HG03135 (cell line): ENCODE measurements around the gene VSIG2.

Experiments used
- ATAC-seq: cut with Tn5 transposase; IDR thresholded peaks from one replicate; pipeline ENCODE4 v1.9.1; 2021; ENCODE audit warnings: mild to moderate bottlenecking, moderate library complexity; ENCODE audit not compliant: unreplicated experiment

Gene VSIG2

GRCh38 chr11:124766156-124766555 is 14.1 kb upstream of the VSIG2 start:
- ATAC-seq = no peak

- ATAC-seq = peak; percentile 13
Measured at GRCh38 chr11:124763156-124763947, 11.3 kb upstream of the VSIG2 start.

- ATAC-seq = peak; percentile 9
Measured at GRCh38 chr11:124762624-124763155, 10.6 kb upstream of the VSIG2 start.

DNA sequence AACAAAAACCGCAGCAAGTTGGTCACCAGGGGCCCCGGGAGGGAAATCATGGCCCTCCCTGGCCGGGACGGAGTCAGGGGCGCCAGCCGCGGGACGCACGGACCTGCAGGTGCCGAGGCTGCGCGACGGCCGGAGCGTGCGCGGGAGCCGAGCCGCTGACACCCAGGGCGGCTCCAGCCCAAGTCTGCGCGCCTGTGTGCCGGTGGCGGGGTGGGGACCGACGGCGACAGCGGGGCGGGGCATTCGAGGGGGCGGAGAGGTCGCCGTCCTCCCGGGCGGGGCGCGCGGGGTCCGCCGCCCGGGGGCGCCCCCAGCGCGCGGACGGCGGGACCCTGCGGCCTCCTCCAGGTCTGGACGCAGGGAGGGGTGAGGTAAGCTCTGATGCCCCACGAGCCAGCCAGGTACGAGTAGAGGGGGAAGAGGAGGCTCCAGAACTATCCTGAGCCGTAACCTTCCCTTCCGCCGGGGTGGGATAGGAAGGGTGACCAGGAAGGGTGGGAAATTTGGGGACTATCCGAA is 10.1 kb upstream of the VSIG2 start, which contains the start of gene ESAM:
ESAM (minus strand) TSS at position 186 of the 519 bp plus-strand sequence; CDS start at position 50, 136 bp downstream.
- peak; percentile 53 for ATAC-seq

GRCh38 chr11:124761301-124762104 is 9.4 kb upstream of the VSIG2 start:
- ATAC-seq = no peak

GRCh38 chr11:124760806-124761205 is 8.8 kb upstream of the VSIG2 start:
- no peak for ATAC-seq

- ATAC-seq = peak; percentile 30
Measured at GRCh38 chr11:124760205-124760652, 8.2 kb upstream of the VSIG2 start.

DNA sequence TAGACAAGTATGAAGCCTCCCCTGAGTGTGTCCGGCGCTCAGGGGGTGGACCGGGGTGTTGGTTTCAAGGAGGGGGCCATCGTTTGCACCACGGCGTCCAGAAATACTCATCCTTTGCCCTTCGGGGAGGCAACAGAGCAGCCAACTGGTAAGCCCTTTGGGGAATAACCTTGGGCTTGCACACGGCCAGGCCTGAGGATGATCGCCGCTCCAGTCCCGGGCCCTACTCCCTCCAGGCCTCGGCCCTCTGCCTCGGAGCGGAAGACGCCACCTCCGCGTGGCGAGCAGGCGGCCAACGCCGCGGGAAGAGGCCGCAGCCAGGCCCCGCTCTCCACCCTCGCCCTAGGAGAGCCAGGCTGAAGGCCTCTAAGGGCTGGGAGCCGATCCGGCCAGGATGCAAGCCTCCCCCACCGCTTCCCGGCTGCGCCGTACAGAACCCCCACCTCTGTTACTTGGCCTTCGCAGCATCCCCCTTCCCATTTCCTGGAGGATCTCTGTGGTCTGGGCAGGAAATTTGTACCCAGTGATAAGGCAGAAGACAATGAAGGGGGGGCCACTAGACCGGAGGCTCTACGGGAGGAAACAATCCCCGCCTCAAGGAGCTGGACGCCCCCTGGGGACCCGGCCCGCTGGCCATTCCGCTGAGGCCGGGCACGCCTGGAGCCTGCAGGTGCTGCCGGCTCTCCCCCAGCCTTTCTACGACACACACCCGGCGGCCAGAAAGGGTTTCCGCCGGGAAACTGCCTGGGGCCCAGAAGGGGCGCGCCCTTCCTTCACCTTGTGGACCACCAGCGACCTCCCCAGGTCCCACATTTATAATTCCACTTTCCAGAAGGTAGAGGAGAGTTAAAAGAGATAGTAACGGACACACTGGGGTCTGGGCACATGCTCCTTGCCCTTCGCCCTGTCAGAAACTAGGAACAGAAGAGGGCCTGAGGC is 7.5 kb upstream of the VSIG2 start:
- no peak for ATAC-seq

DNA sequence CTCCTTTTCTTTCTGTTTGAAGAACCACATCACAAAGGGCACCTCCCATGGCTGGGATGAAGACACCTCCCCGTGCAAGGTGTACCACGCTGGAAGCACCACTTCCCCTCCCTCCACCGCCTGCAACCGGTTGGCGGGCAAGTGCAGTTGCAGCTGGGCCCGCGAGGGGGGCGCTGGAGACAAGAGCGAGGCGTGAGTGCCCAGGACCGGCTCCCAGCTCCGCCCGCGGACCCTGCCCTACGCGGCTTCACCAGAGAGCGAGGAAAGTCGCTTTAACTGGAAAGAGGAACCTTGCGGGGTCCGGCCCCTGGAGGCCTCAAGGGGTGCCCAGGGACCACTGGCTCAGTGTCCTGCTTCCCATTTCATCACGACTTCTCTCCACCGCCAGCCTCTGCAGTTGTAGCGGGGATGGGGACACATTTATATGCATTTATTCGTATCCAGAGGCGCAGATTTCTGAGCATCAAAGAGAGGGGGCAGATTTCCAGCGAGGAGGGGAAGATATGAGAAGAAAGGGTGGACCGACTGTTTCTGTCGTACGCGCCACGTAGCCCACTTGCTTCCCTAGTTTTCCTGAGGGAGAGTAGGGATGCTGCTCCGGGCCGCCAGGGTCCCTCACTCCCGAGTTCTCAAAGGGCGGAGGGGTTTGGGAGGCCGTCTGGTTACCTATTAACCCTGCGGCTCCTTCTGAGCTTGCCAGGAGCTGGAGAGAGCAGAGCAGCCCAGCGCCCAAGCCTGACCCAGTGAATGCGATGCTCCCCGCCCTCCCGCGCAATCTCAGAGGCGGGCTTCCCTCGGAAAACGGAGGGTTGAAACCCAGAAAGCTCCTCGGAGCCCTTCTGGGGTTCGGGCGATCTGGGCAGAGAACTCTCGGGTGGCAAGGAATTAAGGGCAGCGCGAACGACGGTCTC is 6.6 kb upstream of the VSIG2 start:
- peak; percentile 64 for ATAC-seq

DNA sequence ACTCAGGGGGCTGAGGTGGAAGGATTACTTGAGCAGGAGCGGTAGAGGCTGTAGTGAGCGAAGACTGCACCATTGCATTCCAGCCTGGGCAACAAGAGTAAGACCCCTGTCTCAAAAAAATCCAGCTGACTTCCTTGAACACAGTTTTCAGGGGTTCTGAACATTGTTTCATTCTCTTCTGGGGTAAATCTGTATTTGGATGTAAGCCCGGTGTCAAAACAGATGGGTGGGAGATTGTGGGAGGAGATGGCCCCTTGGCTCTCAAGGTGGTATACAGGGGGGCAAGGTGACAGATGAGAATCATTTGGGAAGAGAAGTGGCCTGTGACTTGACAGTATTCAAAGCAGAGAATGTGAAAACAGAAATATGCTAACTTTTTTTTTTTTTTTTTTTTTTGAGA is 5.3 kb upstream of the VSIG2 start:
- no peak for ATAC-seq

- no peak for ATAC-seq
Measured at GRCh38 chr11:124756753-124757227, 4.7 kb upstream of the VSIG2 start.

DNA sequence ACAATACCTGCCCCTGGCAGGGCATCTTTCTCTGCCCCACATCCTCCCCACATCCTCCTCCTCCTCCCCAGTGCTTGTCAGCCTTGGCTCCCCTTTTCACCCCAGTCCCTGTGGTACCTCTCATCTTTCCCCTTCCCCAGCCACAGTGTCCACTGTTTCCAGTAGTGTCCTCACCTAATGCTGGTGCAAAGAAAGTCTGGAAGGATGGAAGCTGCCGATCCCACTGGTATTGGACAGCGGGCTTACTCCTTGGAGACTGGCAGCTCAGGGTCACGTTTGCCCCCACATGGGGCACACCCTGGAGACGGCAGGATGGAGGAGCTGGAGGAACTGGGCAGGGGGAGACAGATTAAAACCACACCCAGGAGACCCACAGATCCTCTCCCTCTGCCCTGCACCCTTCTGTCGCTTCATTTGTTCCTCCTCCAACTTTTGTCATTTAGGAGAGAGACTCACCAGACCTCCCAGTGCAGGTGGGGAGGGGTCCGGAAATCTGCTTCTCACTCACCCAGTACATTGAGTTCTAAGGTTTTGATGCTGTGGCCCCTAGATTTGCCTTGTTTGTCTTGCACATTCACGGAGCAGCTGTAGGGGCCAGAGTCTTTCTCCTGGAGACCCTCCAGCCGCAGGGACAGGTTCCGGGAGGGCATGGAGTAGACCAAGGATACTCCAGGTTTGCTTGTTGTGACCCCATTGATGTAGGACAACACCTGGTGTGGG is 4.1 kb upstream of the VSIG2 start:
- ATAC-seq = no peak

- ATAC-seq = no peak
Measured at GRCh38 chr11:124754710-124755109, 2.7 kb upstream of the VSIG2 start.

- no peak for ATAC-seq
Measured at GRCh38 chr11:124754309-124754708, 2.3 kb upstream of the VSIG2 start.

DNA sequence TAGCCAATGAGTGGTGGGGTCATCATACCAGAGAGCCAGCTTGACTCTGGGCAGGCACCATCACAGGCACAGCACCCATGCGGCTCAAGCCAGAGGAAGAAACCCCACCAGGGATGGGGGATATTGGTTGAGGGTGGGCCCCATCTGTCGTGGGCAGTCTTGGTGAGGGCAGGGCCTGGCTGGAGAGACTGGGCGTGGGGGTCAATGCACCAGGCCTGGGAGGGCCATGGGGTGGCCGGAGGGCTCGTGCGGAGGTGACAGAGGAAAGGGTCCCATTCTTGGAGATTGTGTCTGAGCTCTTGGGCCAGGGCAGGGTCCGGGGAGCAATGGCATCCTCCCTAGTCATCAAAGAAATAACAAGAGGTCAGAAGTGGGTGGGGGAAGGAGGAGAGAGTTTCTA is 1.6 kb upstream of the VSIG2 start:
- no peak for ATAC-seq

DNA sequence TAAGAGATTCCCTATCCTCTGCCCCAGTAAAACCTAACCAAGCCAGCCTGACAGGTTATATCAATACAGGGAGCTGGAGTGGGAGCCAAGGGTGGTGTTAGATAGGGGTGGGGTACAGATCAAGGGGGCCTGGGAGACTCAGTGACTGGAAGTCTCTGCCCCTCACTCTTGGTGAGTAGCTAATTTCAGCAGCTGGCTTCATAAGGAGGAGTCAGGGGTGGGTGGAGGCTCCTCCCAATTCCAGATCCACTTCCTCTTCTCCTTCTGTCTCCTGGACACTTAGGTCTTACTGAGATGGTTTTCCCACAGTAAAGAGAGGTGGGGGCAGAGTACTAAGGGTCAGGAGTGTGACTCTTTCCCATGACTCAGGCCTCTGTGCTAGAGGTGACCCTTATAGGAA is 1.1 kb upstream of the VSIG2 start:
- no peak for ATAC-seq

GRCh38 chr11:124752471-124753102 is 532 bp upstream of the VSIG2 start:
- ATAC-seq = no peak

DNA sequence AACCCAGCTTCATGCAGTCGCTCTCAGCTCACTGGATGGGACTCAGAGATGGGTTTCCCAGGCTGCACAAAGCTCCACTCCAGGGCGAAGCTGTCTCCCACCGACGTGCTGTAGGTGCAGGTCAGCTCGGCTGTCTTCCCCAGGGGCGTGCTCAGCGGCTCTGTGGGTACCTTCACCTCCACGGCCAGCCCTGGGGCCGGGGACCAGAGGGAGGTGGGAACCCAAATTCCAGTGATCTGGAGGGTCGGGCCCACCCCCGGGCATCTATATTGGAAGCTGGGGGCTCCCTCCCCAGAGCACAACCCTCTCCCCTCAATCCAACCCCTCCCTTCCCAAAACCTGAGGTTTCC is 689 bp downstream of the VSIG2 start:
- ATAC-seq = no peak
